Measurements from ENCODE around the gene CENPN.

The CENPN gene

DNA sequence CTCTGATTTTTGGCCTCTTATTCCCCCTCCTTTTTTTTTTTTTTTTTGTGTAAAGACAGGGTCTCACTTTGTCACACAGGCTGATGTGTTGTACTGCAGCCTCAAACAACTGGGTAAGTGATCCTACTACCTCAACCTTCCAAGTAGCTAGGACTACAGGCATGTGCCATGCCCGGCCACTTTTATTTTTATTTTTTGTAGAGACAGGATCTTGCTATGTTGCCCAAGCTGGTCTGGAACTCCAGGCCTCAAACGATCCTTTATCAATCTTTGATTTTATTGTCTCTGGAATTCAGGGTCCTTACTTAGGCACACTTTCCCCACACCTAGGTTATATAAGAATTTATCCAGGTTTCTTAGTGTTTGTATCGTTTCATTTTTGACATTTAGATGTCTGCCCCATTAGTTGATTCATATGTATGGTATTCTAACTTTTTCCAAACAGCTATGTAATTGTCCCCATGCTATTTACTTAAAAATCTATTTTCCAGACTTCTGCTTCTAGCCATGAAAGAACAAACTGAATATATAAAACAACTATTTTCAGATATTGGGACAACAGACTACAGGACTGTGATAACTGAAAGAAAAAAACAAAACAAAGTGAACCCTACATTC, 14.2 kb upstream of the CENPN start:
- DNase-seq, result no peak

DNA sequence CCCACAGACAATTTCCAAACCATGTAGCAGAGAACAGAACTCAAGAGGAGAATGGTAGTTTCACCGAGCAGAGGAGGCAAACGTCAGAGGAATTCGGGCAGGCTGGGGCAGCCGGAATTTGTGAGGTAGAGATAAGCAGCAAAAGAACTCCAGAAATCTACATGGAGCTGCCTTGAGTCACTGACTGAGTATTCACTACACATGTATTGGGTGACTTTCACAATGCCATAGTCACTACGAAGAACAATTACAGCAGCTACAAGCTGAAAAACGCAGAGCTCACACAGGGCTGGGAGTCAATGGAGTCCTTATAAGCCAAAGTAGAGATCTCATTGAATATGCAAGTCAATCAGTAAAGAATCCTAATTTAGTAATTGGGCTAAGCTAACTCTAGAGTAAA, 13.7 kb upstream of the CENPN start:
- DNase-seq, result no peak

DNA sequence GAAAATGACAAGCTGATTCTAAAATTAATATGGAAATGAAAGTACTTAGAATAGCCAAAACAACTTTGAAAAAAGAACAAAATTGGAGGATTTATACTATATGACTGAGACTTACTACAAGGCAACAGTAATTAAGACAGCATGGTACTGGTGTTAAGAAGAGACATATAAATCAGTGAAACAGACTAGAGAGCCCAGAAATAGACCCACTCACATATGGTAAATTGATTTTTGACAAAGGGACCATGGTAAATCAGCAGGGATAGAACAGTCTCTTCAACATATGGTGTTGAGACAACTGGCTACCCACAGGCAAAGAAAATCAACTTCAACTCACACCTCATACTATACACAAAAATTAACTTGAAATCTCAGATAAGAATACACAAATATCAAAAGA, 13.2 kb upstream of the CENPN start:
- DNase-seq, result no peak

DNA sequence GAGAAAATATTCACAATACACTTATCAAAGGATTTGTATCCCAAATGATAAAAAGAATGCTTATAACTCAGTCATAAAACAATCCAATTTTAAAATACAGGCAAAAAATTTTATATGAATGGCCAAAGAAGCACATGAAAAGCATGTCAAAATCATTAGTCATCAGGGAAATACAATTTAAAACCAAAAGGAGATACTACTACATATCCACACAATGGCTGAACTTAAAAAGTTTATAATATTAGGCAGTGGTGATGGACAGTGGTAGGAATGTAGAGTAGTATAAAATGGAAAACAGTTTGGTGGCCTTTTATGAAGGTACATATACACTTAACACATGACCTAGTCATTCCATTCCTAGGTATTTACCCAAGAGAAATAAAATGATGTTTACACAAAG, 12.6 kb upstream of the CENPN start:
- no peak for DNase-seq

DNA sequence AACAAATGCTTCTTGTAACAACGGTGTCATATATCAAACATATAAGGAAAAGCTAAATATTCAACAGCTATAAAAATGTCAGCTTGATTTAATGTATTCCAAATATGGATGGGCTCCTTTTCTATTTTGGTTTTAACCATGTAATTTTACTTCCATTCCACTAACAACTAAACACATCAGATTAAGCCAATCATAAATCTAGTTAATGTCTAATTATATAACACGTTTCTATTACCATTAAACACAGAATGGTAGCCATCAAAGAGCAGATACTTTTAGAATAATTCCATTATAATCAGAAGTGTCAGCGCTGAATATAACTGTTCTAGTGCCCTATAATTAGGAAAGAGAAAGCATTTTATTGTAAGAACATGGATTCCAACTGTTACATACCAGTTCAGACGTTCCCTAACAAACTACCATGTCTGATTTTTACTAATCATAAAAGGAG, 10.3 kb upstream of the CENPN start:
- no peak for DNase-seq

DNA sequence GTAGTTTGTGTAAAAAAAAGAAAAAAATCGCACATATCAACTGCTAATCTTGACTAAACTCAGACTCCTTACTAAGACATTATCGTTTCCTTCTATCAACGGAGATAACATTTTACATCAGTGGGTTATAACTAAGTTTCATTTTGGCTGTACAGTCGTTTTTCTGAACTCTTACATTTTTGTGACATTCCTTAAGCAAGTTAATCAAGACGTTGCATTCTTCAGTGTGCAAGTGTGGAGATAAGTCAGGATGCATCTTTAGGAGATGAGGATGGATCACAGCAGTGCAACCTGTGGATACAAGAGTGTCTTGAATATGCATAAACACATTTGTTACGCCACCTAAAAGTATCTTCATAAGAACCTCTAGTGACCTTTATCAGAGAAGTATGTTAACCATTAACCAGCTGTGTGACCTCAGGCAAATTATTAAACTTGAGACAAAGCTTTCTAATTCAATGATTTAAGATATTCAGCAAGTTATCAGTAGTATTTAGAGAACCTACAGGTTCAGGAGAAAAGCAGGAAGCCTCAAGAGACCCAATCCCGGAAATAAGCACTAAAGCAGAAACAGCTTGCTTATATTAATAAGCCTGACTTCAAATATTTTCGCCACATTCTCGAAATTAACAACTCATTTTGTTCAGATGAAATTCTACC, 9.7 kb upstream of the CENPN start:
- DNase-seq, result no peak

DNA sequence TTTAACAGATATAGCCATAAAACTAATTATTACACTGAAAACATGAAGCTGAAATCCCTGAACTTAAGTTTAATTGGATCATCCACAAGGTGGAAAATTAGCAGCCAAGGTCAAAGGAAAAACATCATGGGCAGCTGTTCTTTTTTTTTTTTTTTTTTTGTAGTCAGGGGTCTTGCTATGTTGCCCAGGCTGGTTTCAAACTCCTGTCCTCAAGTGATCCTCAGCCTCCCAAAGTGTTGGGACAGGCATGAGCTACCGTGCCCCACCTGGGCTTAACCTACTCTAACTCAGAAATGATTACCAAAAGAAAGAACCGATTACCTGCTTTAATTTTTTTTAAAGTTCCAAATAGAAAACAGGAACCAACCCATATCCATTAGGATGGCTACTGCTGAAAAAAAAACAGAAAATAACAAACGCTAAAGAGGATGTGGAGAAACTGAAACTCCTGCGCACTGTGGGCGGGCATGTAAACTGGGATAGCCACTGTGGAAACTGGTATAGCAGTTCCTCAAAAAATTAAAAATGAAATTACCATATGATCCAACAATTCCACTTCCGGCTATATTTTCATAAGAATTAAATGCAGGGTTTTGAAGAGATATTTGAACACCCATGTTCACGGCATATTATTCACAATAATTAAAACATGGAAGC, 8.9 kb upstream of the CENPN start:
- no peak for DNase-seq

DNA sequence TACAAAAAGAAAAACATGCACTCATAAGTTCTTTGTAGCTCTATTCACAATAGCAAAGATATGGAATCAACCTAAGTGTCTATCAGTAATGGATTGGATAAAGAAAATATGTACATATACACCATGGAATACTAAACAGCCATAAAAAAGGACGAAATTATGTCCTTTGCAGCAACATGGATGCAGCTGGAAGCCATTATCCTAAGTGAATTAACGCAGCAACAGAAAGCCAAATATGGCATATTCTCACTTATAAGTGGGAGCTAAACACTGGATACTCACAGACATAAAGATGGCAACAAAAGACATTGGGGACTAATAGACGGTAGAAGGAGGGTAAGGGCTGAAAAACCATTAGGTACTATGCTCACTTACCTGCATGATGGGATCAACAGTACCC, 6.1 kb upstream of the CENPN start:
- no peak for DNase-seq

DNA sequence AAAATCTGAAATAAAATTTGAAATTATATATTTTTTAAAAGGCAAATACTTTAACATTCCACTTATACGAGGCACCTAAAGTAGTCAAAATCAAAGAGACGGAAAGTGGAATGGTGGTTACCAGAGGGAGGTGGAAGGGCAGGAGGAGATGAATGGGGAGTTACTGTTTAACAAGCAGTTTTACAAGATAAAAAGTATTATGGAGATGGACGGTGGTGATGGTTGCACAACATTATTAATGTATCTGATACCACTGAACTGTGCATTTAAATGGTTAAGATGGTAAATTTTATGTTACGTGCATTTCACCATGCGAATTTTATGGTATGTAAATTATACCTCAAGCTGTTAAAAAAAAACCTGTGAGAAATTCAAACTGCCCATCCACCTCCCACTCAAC, 5.7 kb upstream of the CENPN start:
- no peak for DNase-seq

DNA sequence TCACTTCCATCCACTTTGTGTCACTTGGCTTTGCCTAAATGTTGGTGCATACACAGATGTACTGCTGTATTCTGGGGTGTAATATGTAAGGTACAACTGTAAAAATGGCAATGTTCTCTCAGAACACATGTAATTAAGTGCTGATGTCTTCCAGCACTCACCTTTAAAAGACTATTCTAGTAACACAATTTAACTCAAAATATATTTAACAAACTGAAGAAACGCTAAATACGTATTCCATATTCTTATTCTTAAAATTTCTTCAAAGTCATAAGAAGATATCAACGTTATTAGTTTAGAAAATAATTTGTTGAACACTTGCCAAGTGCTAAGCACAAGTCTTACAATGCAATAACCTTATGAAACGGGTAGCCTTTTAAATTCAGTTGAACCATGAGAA, 4.0 kb upstream of the CENPN start:
- no peak for DNase-seq

DNA sequence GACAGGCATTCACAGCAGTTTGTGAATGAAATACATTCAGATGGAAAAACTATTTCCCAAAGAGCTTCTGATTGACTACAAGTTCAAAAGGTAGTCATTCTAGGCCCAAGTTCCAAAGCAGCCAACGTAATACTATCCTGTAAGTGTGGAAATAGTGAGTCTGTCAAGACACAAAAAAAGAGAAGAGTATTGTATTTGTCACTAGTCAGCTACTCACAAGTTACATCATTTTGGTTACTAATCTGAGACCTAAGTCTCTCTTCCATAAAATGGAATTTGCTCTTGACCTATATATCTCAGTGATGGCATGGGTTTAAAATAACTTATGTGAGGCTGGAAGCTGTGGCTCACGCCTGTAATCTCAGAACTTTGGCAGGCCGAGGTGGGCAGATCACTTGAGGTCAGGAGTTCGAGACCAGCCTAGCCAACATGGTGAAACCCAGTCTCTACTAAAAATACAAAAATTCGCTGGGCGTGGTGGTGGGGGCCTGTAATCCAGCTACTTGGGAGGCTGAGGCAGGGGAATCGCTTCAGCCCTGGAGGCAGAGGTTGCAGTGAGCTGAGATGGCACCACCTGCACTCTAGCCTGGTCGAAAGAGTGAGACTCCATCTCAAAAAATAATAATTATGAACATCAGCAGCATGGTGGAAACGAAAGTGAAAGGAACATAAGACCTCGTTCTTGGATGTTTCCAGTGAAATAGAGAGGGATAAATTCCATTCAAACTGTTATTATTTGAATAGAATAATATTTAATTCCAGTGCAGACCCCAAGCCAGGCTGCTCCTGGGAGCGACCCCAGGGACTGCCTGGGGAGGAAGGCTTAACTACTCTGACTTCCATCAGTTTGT, 3.2 kb upstream of the CENPN start:
- no peak for DNase-seq

DNA sequence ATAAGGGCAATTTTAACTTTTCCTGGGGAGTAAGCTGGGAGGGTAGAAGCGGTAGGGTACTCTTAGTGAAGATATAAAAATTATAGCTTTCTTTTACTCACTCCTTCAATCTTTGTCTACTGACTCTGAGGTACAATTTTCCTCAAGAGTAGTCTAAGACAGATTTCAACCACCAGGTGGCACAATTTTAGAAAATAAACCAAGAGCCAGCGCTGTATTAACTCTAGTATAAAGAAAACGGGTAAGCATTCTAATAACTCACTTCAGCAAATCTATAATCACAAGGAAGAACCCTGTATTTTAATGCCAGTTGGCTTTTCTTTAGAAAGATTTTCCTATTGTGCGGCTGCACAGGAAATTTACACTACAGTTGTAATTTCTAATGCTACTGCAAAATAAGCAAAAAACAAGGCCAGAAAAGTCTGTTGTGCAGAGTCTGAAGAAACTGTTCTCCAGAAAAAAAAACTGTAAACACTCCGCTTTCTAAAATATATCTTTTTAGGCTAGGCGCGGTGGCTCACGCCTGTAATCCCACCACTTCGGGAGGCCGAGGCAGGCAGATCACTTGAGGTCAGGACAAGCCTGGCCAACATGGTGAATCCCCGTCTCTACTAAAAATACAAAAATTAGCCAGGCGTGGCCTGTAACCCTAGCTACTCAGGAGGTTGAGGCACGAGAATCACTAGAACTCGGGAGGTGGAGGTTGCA, 2.2 kb upstream of the CENPN start:
- DNase-seq, result no peak

DNA sequence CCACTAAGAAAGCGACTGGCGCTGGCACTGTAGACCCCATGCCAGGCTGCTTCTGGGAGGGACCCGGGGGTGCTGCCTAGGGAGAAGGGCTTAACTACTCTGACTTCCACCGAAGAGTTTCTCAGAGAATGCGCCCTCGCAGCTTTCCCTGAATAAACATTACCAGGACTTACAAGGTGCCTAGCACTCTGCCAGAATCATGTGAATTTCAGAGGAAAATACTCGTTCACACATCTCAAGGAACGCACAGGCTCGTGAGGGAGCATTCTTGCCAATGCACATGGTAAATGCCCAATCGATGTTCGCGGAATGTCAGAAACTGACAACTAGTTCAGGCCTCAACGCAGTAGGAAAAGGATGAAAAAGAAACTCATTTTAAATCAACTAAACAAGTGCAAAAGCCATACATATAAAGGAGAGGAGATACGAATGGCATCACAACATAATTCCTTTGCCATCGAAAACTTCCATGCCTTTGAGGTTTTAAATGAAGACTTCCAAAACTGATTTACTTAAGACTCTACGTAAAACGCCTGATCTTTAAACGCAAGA, 1.3 kb upstream of the CENPN start:
- DNase-seq, result no peak

DNA sequence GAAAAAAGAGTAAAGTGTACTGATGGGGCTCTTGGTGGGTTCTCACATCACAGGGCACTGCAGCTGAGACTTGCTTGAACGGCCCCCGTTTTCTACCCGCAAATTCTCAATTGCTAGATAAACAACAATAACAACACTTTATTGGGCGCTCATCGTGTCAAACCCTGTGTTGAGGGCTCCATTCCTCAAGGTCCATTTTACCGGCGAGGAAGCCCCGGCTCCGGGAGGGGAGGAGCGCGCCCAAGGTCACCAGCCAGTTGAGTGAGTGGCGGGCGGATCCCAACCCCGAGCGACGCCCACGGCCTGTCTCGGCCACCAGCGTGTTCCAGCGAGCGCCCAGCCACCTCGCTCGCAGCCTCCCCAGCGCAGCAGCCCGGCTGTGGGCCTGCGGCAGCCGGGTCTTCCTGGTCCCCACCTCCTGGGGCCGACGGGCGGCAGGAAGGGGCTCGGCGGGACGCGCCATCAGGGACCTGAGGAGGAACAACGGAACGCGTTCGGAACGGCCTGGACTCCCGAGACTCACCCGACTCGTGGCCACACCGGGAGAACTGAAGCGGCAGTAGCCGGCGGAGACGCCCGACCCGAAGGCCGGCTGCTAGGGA, 702 bp upstream of the CENPN start:
- DNase-seq, result peak; percentile 76

DNA sequence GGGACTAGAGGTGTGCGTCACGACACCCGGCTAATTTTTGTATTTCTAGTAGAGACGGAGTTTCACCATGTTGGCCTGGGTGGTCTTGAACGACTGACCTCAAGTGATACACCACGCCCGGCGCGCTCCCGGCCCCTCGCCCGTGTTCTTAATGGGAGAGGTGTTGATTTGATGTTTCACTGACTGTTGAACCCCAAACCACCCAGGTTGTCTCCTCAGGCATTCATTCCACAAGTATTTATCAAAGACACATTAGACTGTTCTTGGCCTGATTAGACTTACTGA, 1.4 kb downstream of the CENPN start:
- DNase-seq, result no peak

DNA sequence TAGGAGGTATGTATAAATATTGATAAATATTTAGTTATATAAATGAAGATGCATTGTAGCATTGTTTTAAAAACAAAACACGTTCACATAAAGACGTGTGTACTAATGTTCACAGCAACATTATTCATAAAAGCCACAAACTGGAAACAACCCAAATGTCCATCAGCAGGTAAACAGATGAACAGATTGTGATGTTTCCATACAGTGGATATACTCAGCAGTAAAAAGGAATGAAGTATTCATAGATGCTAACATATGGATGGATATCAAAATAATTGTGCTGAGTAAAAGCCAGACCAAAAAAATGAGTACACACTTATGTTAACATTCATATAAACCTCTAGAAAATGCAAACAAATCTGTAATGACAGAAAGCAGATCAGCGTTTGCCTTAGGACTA, 6.0 kb downstream of the CENPN start:
- no peak for DNase-seq

DNA sequence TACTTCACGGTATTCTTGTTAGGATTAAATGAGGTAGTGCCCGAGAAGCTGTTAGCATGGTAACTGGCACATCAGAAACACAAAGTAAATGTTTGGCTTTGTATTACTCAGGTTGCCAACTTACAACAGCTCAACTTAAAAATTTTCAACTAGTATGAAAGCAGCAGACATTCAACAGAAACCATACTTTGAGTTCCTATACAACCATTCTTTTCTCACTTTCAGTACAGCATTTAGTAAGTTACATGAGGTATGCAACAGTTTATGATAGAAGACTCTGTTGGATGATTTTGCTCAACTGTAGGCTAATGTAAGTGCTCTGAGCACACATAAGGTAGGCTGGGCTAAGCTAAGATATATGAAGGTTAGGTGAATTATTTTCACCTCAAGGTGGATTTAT, 7.7 kb downstream of the CENPN start:
- DNase-seq, result no peak

DNA sequence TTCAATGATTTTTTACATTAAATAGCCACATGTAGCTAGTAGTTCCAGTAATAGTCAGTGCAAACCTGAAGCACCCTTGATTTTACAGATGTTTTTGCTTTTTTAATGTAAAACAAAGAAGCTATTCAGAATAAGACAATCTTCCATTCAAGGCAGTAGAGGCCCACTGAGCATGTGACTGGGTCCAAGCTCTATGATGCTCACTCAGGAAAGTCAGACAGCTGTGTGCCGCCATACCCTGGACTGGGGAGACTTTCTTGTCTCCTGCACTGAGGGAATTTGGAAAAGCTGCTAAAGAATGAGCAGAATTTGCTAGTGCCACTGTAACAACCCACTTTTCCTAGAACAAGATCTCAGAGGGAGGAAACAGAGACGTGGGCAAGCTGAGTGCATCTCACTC, 11.5 kb downstream of the CENPN start:
- no peak for DNase-seq

DNA sequence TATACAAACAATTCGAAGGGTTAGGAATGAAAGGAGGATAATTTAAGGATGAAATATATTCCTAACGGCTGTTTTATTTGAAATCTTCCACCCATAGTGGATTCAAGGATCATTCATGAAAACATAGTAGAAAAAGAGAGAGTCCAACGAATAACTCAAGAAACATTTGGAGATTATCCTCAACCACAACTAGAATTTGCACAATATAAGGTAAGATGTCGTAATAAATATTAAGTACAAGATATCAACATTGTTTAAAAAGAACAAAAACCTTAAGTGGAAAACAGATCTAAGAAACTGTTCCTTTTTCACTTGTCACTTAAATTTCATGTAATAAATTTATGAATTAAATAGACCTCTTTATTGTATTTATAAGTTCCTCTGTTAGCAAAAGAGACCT, 19.4 kb downstream of the CENPN start:
- no peak for DNase-seq

DNA sequence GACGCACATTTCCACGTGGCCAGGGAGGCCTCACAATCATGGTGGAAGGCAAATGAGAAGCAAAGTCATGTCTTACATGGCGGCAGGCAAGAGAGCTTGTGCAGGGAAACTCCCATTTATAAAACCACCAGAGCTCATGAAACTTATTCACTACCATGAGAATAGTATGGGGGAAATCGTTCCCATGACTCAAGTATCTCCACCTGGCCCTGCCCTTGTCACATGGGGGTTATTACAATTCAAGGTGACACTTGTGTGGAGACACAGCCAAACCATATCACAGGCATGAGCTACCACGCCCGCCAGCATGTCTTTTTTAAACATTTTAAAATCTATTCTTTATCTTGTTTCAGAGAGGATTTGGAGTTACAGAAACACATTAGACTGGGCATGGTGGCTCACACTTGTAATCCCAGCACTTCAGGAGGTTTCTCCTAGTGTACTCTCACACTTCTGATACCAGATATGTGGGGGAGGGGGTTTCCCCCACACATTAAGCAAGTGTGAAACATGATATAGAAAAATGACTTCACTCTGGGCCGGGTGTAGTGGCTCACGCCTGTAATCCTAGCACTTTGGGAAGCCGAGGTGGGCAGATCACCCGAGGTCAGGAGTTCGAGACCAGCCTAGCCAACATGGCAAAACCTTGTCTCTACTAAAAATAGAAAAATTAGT, 23.1 kb downstream of the CENPN start:
- DNase-seq, result no peak

DNA sequence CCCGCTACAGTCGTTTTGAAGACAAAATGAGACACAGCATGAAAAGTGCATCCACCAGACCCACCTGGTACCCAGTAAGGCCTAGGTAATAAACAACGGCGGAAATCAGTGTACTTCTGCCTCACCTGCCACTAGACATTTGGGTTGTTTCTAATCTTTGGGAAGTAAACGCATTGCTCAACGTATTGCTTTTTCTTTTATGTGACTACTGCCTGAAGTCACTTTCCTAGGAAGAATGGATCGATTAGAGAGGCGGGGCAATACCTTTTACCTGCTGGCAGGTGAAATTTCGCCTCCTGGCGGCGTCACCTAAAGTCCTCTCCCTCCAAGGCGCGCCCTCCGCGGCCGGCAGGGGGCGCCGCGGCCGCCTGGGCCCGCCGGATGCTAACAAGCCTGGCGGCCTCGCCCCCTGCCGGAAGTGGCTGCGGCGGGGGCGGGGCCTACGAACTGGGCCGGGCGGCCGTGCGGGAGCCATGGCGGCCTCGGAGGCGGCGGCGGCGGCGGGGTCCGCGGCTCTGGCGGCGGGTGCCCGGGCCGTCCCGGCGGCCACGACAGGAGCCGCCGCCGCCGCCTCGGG, 28.5 kb downstream of the CENPN start, which contains the start of gene ATMIN:
TSS of gene ATMIN (plus strand) at position 445 of the 577 bp plus-strand sequence. CDS start at position 474, 29 bp downstream.
- peak; percentile 92 for DNase-seq

Data from activated CD4-positive, CD25-positive, alpha-beta regulatory T cell treated with anti-CD3 and anti-CD28 coated beads, Interleukin-2, amount 50 U/mL, for 72 hours (primary cell).